ENCODE data around the gene VAV3. TPM values are rescaled to one million over a fixed set of nuclear protein-coding genes. Genes with fewer than 3 reads are reported as not detected.

The VAV3 gene
- total RNA-seq, 1 donor from 2014 or later: 12.3 TPM

DNA sequence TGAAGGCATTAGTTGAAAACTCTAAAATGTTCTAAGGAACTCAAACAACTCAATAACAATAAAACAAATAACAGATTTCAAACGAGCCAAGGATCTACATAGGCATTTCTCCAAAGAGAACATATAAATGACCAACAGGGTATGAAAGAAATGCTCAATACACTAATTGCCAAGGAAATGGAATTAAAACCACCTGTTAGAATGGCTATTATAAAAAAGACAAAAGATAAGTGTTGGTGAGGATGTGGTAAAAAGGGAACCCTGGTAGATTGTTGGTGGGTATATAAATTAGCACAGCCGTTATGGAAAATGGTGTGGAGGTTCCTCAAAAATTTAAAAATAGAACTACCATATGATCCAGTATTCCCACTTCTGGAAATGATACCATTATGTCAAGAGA lies 9.1 kb upstream of the VAV3 start:
- H3K27ac Mint-ChIP-seq: no peak overlapping the region
- TF ChIP-seq, protein P1, sequence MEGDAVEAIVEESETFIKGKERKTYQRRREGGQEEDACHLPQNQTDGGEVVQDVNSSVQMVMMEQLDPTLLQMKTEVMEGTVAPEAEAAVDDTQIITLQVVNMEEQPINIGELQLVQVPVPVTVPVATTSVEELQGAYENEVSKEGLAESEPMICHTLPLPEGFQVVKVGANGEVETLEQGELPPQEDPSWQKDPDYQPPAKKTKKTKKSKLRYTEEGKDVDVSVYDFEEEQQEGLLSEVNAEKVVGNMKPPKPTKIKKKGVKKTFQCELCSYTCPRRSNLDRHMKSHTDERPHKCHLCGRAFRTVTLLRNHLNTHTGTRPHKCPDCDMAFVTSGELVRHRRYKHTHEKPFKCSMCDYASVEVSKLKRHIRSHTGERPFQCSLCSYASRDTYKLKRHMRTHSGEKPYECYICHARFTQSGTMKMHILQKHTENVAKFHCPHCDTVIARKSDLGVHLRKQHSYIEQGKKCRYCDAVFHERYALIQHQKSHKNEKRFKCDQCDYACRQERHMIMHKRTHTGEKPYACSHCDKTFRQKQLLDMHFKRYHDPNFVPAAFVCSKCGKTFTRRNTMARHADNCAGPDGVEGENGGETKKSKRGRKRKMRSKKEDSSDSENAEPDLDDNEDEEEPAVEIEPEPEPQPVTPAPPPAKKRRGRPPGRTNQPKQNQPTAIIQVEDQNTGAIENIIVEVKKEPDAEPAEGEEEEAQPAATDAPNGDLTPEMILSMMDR (conservative IDR thresholded peaks at IDR 0.05): no peak
- H3K4me3 Mint-ChIP-seq: no peak overlapping the region
- DNase-seq (ENCODE audit: extremely low spot score, unreplicated experiment): no peak
- no peaks in the 10 kb centered on the region for H3K9me3 Mint-ChIP-seq
- peaks cover 5% of the 10 kb centered on the region for H3K4me1 Mint-ChIP-seq (ENCODE audit: unreplicated experiment)
- no peaks in the 10 kb centered on the region for H3K36me3 Mint-ChIP-seq
- peaks cover 13% of the 10 kb centered on the region for H3K27me3 Mint-ChIP-seq

DNA sequence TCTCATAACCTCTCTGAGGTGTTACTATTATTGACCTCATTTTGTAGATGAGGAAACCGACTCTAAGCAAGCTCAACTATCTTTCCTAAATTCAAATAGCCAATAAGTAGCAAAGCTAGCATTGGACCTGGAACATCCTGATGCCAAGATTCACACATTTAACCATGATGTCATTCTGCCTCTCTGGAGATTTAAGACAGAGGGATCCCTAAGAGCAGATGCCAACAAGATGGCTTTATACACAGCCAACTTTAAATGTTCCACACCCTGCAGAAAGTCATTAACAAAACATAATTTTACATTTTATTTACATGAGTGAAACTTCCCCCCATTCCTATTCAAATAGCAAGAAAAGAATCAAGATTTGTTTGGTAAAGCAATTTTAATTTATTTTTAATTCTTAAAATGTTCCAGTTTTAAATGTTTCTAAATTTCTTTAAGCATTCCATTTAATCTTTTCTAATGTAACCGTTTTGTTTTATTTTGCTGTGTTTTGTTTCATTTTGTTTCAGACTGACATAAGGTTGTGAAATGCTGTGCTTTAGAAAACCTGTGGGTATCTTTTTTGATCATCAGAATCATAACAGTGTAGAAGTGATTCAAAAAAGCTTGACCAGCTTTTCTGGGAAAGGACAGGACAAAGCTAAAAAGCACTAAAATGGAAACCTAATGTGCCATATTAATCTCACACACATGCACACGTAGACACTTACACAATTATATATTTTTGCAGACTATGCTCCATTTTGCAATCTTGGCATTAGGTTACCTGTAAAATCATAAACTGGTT lies 7.6 kb upstream of the VAV3 start:
- TF ChIP-seq, protein P1 (conservative IDR thresholded peaks at IDR 0.05): no peak
- peaks cover 5% of the 10 kb centered on the region for H3K4me1 Mint-ChIP-seq (ENCODE audit: unreplicated experiment)
- peaks cover 9% of the 10 kb centered on the region for H3K27me3 Mint-ChIP-seq
- no peak overlapping the region for H3K27ac Mint-ChIP-seq
- DNase-seq (ENCODE audit: extremely low spot score, unreplicated experiment): no peak
- H3K4me3 Mint-ChIP-seq: no peak overlapping the region
- H3K36me3 Mint-ChIP-seq: no peaks in the 10 kb centered on the region
- H3K9me3 Mint-ChIP-seq: no peaks in the 10 kb centered on the region

DNA sequence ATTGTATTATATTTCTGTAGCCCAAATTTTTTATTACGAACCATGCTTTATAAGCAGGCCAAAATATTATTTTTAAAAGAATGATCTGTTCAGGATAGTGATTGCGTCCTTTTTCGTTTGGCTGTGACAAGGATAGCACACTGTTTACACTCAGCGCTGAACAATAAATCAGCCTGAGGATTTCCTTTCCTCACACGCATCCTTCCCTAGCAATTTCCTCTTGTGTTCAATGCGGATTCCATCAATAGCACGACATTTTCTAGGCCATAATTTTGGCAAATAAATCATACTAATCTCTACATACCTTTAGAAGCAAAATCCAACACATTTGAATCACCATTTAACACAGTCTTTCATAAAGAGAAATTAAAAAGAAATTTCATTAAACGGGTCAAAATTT lies 1.6 kb upstream of the VAV3 start:
- H3K36me3 Mint-ChIP-seq: no peaks in the 10 kb centered on the region
- peak overlapping the region; percentile 71 for H3K4me3 Mint-ChIP-seq
- H3K27me3 Mint-ChIP-seq: peaks cover 37% of the 10 kb centered on the region
- H3K9me3 Mint-ChIP-seq: no peaks in the 10 kb centered on the region
- H3K4me1 Mint-ChIP-seq (ENCODE audit: unreplicated experiment): peaks cover 16% of the 10 kb centered on the region
- TF ChIP-seq, protein P1 (conservative IDR thresholded peaks at IDR 0.05): no peak
- no peak for DNase-seq (ENCODE audit: extremely low spot score, unreplicated experiment)
- H3K27ac Mint-ChIP-seq: no peak overlapping the region

DNA sequence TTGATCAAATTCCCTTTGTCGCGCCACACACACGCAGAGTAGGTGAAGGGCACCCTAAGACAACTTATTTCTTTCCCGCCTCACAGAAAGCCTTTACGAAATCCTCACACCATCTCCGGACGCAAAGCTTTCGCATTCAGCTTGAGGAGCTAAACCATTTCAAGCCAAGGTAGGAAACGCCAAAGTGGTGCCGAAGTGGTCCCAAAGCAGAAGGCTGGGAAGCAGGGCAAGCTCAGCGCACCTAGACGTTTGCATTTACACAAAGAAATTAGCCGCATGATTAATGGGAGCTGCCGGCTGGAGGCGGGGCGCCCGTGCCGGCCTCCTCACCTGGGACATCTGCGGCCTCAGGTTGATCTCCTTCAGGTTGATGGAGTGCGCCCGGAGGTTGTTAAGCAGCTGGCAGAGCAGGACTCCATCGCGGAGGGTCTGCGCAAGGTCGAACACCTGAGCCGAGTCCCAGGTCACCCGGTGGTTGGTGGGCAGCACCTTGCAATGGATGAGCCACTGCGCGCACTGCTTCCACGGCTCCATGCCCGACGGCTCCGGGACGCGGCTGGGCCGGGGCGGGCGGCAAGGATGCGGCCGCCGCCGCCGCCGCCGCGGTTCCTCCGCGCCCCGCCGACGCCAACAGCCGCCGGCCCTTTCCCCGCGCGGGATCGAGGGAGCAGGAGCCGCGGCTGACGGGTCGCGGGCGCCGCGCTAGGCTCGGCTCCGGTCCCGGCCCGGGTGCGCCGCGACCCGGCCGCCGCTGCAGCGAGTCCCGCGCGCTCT lies 457 bp downstream of the VAV3 start:
- Mint-ChIP-seq H3K27me3 (peaks cover 37% of the 10 kb centered on the region), H3K27ac (peak overlapping the region; percentile 29), H3K9me3 (no peaks in the 10 kb centered on the region), H3K4me1 (ENCODE audit: unreplicated experiment) (peaks cover 16% of the 10 kb centered on the region), H3K36me3 (no peaks in the 10 kb centered on the region), H3K4me3 (peak overlapping the region; percentile 93)
- DNase-seq (ENCODE audit: extremely low spot score, unreplicated experiment): no peak
- TF ChIP-seq, protein P1 (conservative IDR thresholded peaks at IDR 0.05): no peak

DNA sequence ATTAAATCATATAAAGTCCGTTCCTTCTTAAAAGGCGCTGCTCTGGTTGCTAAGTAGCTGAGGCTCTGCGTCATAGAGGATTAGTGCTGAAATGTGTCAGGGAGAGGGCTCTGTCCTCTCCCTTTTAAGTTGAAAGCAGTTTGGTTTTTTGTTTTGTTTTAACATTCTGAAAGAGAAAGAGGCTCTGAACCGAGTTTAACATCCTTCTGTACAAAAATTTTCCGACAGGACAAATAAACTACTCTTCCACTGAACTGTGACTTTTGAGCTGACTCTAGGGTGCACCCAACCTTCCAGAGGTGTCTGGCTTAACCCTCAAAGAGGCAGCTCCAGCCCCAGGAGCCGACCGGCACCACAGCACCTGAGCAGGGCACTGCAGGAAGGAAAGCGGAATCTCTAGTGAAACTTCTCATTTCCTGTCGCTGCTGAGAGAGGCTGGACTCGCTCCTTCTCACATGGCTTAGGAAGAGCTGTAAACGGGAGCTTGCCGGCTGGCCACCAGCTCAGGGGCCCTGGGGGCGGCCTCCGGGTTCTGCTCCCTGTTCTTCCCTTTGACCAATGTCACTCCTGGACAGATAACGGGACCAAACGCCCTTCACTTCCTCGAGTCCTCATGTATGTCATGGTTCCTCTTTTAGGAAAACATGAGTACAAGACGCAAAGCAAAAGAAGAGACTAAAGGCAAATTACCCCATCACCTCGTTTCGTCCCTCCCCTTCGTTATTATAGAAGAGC lies 1.2 kb downstream of the VAV3 start:
- TF ChIP-seq, protein P1 (conservative IDR thresholded peaks at IDR 0.05): no peak
- Mint-ChIP-seq H3K4me1 (ENCODE audit: unreplicated experiment) (peaks cover 16% of the 10 kb centered on the region), H3K9me3 (no peaks in the 10 kb centered on the region), H3K27me3 (peaks cover 37% of the 10 kb centered on the region), H3K4me3 (peak overlapping the region; percentile 93), H3K36me3 (no peaks in the 10 kb centered on the region), H3K27ac (peak overlapping the region; percentile 29)
- DNase-seq (ENCODE audit: extremely low spot score, unreplicated experiment): no peak
